ENCODE results near the gene CD300LF. TPM values are rescaled to one million over a fixed set of nuclear protein-coding genes. Genes with fewer than 3 reads are reported as not detected.

CD300LF gene
- total and polyA plus RNA-seq, 10 donors, result 13.1 to 45.8 (median 30.9) TPM

- H3K4me3 ChIP-seq, result no peak overlapping the region
- H3K9me3 ChIP-seq, result no peaks in the 10 kb centered on the region
- peak; percentile 38 for DNase-seq
- H3K27ac ChIP-seq, result no peak overlapping the region
- intact Hi-C loops (cut with DNase I; ENCODE audit: low total_unique reads), result no loop called here
- no peaks in the 10 kb centered on the region for H3K27me3 ChIP-seq (replicated peaks in 1 of 7)
- 87 to 98% (median 92%) methylated on average over 5 of the region's 5 CpGs for WGBS, 5 donors
- TF ChIP-seq POLR2AphosphoS5 (IDR thresholded peaks at IDR 0.05), result no peak
- no peak for TF ChIP-seq CTCF (IDR thresholded peaks at IDR 0.05 in 8 of 11, conservative IDR thresholded peaks at IDR 0.05 in 3 of 11)
- TF ChIP-seq POLR2A (IDR thresholded peaks at IDR 0.05), result no peak
- H3K4me1 ChIP-seq, result peaks cover 13 to 28% (median 20%) of the 10 kb centered on the region in 6 donors
- H3K36me3 ChIP-seq, result no peaks in the 10 kb centered on the region
Observed at GRCh38 chr17:74729368-74729767, 16.6 kb upstream of the CD300LF start.

DNA sequence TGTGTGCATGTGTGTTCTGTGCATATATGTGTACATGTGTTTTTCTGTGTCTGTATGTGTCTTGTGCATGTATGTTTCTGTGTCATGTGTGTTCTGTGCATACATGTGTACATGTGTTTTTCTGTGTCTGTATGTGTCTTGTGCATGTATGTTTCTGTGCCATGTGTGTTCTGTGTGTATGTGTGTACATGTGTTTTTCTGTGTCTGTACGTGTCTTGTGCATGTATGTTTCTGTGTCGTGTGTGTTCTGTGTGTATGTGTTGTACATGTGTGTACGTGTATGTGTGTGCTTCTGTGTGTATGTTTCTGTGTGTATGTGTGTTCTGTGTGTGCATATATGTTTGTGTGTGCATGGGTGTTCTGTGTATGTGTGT, 16.0 kb upstream of the CD300LF start:
- TF ChIP-seq POLR2AphosphoS5 (IDR thresholded peaks at IDR 0.05), result no peak
- TF ChIP-seq POLR2A (IDR thresholded peaks at IDR 0.05), result no peak
- TF ChIP-seq CTCF (IDR thresholded peaks at IDR 0.05 in 8 of 11, conservative IDR thresholded peaks at IDR 0.05 in 3 of 11), result no peak
- intact Hi-C loops (cut with DNase I; ENCODE audit: low total_unique reads), result no loop called here

GRCh38 chr17:74728033-74728701, 15.4 kb upstream of the CD300LF start:
- Histone ChIP-seq H3K4me1 (peaks cover 13 to 28% (median 20%) of the 10 kb centered on the region in 6 donors), H3K27me3 (replicated peaks in 1 of 7) (no peaks in the 10 kb centered on the region), H3K4me3 (no peak overlapping the region), H3K27ac (no peak overlapping the region), H3K9me3 (no peaks in the 10 kb centered on the region), H3K36me3 (no peaks in the 10 kb centered on the region)
- DNase-seq, result no peak
- intact Hi-C loops (cut with DNase I; ENCODE audit: low total_unique reads), result no loop called here
- 90 to 99% (median 94%) methylated on average over 3 of the region's 3 CpGs for WGBS, 5 donors
- no peak for TF ChIP-seq POLR2AphosphoS5 (IDR thresholded peaks at IDR 0.05)
- TF ChIP-seq CTCF (IDR thresholded peaks at IDR 0.05 in 8 of 11, conservative IDR thresholded peaks at IDR 0.05 in 3 of 11), result no peak
- no peak for TF ChIP-seq POLR2A (IDR thresholded peaks at IDR 0.05)

More for the DNA sequence above, 16.0 kb upstream of the CD300LF start:
- Histone ChIP-seq H3K27me3 (replicated peaks in 1 of 7) (no peaks in the 10 kb centered on the region), H3K36me3 (no peaks in the 10 kb centered on the region), H3K4me1 (peaks cover 13 to 28% (median 20%) of the 10 kb centered on the region in 6 donors), H3K27ac (no peak overlapping the region), H3K9me3 (no peaks in the 10 kb centered on the region), H3K4me3 (no peak overlapping the region)
- no peak for DNase-seq
- WGBS, 5 donors, result 89 to 98% (median 93%) methylated on average over 3 of the region's 3 CpGs

- Histone ChIP-seq H3K27me3 (replicated peaks in 1 of 7) (no peaks in the 10 kb centered on the region), H3K27ac (no peak overlapping the region), H3K4me3 (no peak overlapping the region), H3K4me1 (peaks cover 2 to 8% (median 7%) of the 10 kb centered on the region in 6 donors), H3K36me3 (no peaks in the 10 kb centered on the region), H3K9me3 (peaks cover 0 to 6% (median 0%) of the 10 kb centered on the region in 8 donors)
- TF ChIP-seq POLR2AphosphoS5 (IDR thresholded peaks at IDR 0.05) (no peak), POLR2A (IDR thresholded peaks at IDR 0.05) (no peak), CTCF (IDR thresholded peaks at IDR 0.05 in 8 of 11, conservative IDR thresholded peaks at IDR 0.05 in 3 of 11) (no peak)
- intact Hi-C loops (cut with DNase I; ENCODE audit: low total_unique reads), result no loop called here
- DNase-seq, result no peak
- WGBS, 5 donors, result 82 to 96% (median 91%) methylated on average over 3 of the region's 3 CpGs
Observed at GRCh38 chr17:74725111-74725510, 12.4 kb upstream of the CD300LF start.
